NCI-H69 (cell line): ENCODE results near the gene HEYL.
A peak's percentile ranks its signal among the peaks of the same experiment; 100 is the strongest.

Source experiments
- DNase-seq: peaks from one replicate; lab custom pipeline; 2025; lab: John Stamatoyannopoulos, UW

HEYL gene

GRCh38 chr1:39663559-39663958 is 24.1 kb upstream of the HEYL start:
- no peak for DNase-seq

- no peak for DNase-seq
Measured at GRCh38 chr1:39662861-39663260, 23.4 kb upstream of the HEYL start.

GRCh38 chr1:39659538-39659937 is 20.1 kb upstream of the HEYL start:
- no peak for DNase-seq

- no peak for DNase-seq
Measured at GRCh38 chr1:39659110-39659509, 19.7 kb upstream of the HEYL start.

GRCh38 chr1:39657923-39658485 is 18.6 kb upstream of the HEYL start:
- peak; percentile 71 for DNase-seq

GRCh38 chr1:39657402-39657801 is 18.0 kb upstream of the HEYL start:
- no peak for DNase-seq

- DNase-seq, result peak; percentile 20
Measured at GRCh38 chr1:39656391-39656790, 16.9 kb upstream of the HEYL start.

- no peak for DNase-seq
Measured at GRCh38 chr1:39655578-39656268, 16.3 kb upstream of the HEYL start.

- DNase-seq, result no peak
Measured at GRCh38 chr1:39654291-39654690, 14.8 kb upstream of the HEYL start.

- DNase-seq, result peak; percentile 60
Measured at GRCh38 chr1:39653546-39654031, 14.1 kb upstream of the HEYL start.

- DNase-seq, result no peak
Measured at GRCh38 chr1:39652554-39652953, 13.1 kb upstream of the HEYL start.

- no peak for DNase-seq
Measured at GRCh38 chr1:39652105-39652504, 12.7 kb upstream of the HEYL start.

GRCh38 chr1:39650431-39650830 is 11.0 kb upstream of the HEYL start:
- DNase-seq, result no peak

- no peak for DNase-seq
Measured at GRCh38 chr1:39649636-39650185, 10.3 kb upstream of the HEYL start.

GRCh38 chr1:39648496-39648895 is 9.1 kb upstream of the HEYL start:
- no peak for DNase-seq

- DNase-seq, result no peak
Measured at GRCh38 chr1:39647247-39647646, 7.8 kb upstream of the HEYL start.

GRCh38 chr1:39646232-39647081 is 7.0 kb upstream of the HEYL start:
- peak; percentile 22 for DNase-seq

- no peak for DNase-seq
Measured at GRCh38 chr1:39645411-39646043, 6.1 kb upstream of the HEYL start.

GRCh38 chr1:39643705-39644104 is 4.3 kb upstream of the HEYL start:
- no peak for DNase-seq

- no peak for DNase-seq
Measured at GRCh38 chr1:39642796-39643195, 3.4 kb upstream of the HEYL start.

GRCh38 chr1:39640861-39641260 is 1.4 kb upstream of the HEYL start:
- no peak for DNase-seq

GRCh38 chr1:39638965-39639304 is 508 bp downstream of the HEYL start:
- no peak for DNase-seq
